Trophoblast cell (in vitro differentiated cells and primary cell): Measurements from ENCODE around the gene IFI44.

Experiments
- DNase-seq, 2 donors: peaks; one replicate each; pipeline ENCODE4 v3.0.0-alpha.2; 2016
- H2AFZ ChIP-seq: 2 replicates; pipeline ENCODE4 v1.6.1; 2013; ENCODE audit warnings: low read length, moderate library complexity, mild to moderate bottlenecking; ENCODE audit not compliant: insufficient read depth, poor library complexity
- H2AK5ac ChIP-seq: 2 replicates; pipeline ENCODE4 v1.6.1; 2013; ENCODE audit warnings: mild to moderate bottlenecking, low read length
- H2BK120ac ChIP-seq: 2 replicates; pipeline ENCODE4 v1.6.1; 2013; ENCODE audit warnings: low read length, mild to moderate bottlenecking, moderate library complexity; ENCODE audit not compliant: insufficient read depth, poor library complexity
- H2BK12ac ChIP-seq: 2 replicates; pipeline ENCODE4 v1.6.1; 2013; ENCODE audit warnings: mild to moderate bottlenecking, low read length, moderate library complexity
- H2BK5ac ChIP-seq: 2 replicates; pipeline ENCODE4 v1.6.1; 2013; ENCODE audit warnings: low read length, low read depth, moderate library complexity, mild to moderate bottlenecking; ENCODE audit not compliant: poor library complexity
- H3K14ac ChIP-seq: 2 replicates; pipeline ENCODE4 v1.6.1; 2013; ENCODE audit warnings: mild to moderate bottlenecking, low read length
- H3K18ac ChIP-seq: 2 replicates; pipeline ENCODE4 v1.6.1; 2013; ENCODE audit warnings: mild to moderate bottlenecking, low read length
- H3K23ac ChIP-seq: 2 replicates; pipeline ENCODE4 v1.6.1; 2013; ENCODE audit warnings: low read length
- H3K27ac ChIP-seq: 2 replicates; pipeline ENCODE4 v1.5.1; 2013; ENCODE audit warnings: low read depth, mild to moderate bottlenecking, inconsistent platforms, low read length, moderate library complexity
- H3K27me3 ChIP-seq: 2 replicates; pipeline ENCODE4 v1.6.1; 2013; ENCODE audit warnings: inconsistent platforms, mild to moderate bottlenecking, low read length, moderate library complexity; ENCODE audit not compliant: insufficient read depth
- H3K36me3 ChIP-seq, 2 experiments: 1 replicate in 1 of 2; 2 replicates in 1 of 2; pipeline ENCODE4 v1.6.1; 2013; ENCODE audit warnings: low read length in 2 of 2, mild to moderate bottlenecking in 2 of 2, moderate library complexity in 1 of 2; ENCODE audit not compliant: insufficient read depth in 2 of 2, control insufficient read depth in 1 of 2
- H3K4ac ChIP-seq: 2 replicates; pipeline ENCODE4 v1.6.1; 2013; ENCODE audit warnings: low read depth, mild to moderate bottlenecking, low read length, moderate library complexity
- H3K4me1 ChIP-seq, 2 experiments: 1 replicate in 1 of 2; 2 replicates in 1 of 2; pipeline ENCODE4 v1.6.1; 2013; ENCODE audit warnings: low read length in 2 of 2, mild to moderate bottlenecking in 2 of 2, moderate library complexity in 1 of 2; ENCODE audit not compliant: insufficient read depth in 2 of 2, control insufficient read depth in 1 of 2
- H3K4me2 ChIP-seq: 2 replicates; pipeline ENCODE4 v1.6.1; 2013; ENCODE audit warnings: inconsistent platforms, mild to moderate bottlenecking, low read length, moderate library complexity
- H3K4me3 ChIP-seq: 2 replicates; pipeline ENCODE4 v1.5.1; 2013; ENCODE audit warnings: mild to moderate bottlenecking, low read depth, low read length, inconsistent platforms
- H3K79me1 ChIP-seq: one replicate; pipeline ENCODE4 v1.6.1; 2013; ENCODE audit warnings: low read length
- H3K79me2 ChIP-seq: 2 replicates; pipeline ENCODE4 v1.6.1; 2013; ENCODE audit warnings: low read length, mild to moderate bottlenecking; ENCODE audit not compliant: control insufficient read depth, insufficient read depth, poor library complexity
- H3K9ac ChIP-seq: 2 replicates; pipeline ENCODE4 v1.6.1; 2013; ENCODE audit warnings: mild to moderate bottlenecking, low read length
- H3K9me3 ChIP-seq: 2 replicates; pipeline ENCODE4 v1.6.1; 2013; ENCODE audit warnings: low read depth, mild to moderate bottlenecking, control low read depth, inconsistent platforms, low read length; ENCODE audit not compliant: insufficient read depth
- H4K12ac ChIP-seq: 2 replicates; pipeline ENCODE4 v1.6.1; 2013; ENCODE audit warnings: low read depth, mild to moderate bottlenecking, low read length, moderate library complexity
- H4K8ac ChIP-seq: 2 replicates; pipeline ENCODE4 v1.6.1; 2013; ENCODE audit warnings: low read depth, mild to moderate bottlenecking, low read length, moderate library complexity
- H4K91ac ChIP-seq: one replicate; pipeline ENCODE4 v1.6.1; 2013; ENCODE audit warnings: low read depth, mild to moderate bottlenecking, low read length, moderate library complexity
- WGBS: extraction: QIAGEN DNeasy Blood & Tissue Kit; methylation state at CpG from one replicate; pipeline ENCODE4 v1.1.7; 2013; ENCODE audit warnings: missing lambda C conversion rate; ENCODE audit not compliant: insufficient read length, insufficient coverage; ENCODE audit errors: extremely low coverage; 5-methylcytosine and 5-hydroxymethylcytosine counted together

IFI44 gene

DNA sequence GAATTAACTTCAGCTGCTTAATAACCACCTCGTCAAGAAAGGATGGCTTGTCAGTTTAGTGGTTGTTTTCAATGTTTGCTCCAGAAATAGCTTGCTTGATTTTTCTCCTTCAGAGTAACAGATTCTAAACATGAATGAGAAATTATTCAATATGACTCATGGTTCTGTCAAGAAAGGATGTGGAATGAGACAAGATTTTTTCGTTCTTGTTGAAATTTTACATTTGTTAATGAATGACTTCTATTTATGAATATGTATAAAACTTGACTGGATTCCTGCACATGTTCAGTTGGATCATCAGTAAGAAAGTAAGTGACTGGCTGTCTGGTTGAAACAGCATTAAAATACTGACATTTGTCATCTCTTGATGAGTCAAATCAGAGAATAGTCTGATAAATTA lies 38.3 kb downstream of the IFI44 start:
- no peak overlapping the region for H2AFZ ChIP-seq
- H3K4ac ChIP-seq = no peak overlapping the region
- no peak overlapping the region for H3K23ac ChIP-seq
- no peaks in the 10 kb centered on the region for H3K79me1 ChIP-seq
- no peak overlapping the region for H2BK12ac ChIP-seq
- no peaks in the 10 kb centered on the region for H3K36me3 ChIP-seq
- no peak overlapping the region for H3K4me2 ChIP-seq
- H3K9ac ChIP-seq = no peak overlapping the region
- no peak overlapping the region for H4K12ac ChIP-seq
- H3K9me3 ChIP-seq = no peaks in the 10 kb centered on the region
- H3K4me3 ChIP-seq = no peak overlapping the region
- no peak overlapping the region for H2AK5ac ChIP-seq
- no peak for DNase-seq
- H3K27ac ChIP-seq = no peak overlapping the region
- H3K14ac ChIP-seq = no peak overlapping the region
- H4K8ac ChIP-seq = no peak overlapping the region
- no peaks in the 10 kb centered on the region for H3K79me2 ChIP-seq
- WGBS = no CpG with 5 or more reads among the region's 2 CpGs
- no peak overlapping the region for H2BK120ac ChIP-seq
- no peak overlapping the region for H4K91ac ChIP-seq
- no peak overlapping the region for H3K18ac ChIP-seq
- H3K4me1 ChIP-seq = no peaks in the 10 kb centered on the region
- H3K27me3 ChIP-seq = no peaks in the 10 kb centered on the region
- no peak overlapping the region for H2BK5ac ChIP-seq

DNA sequence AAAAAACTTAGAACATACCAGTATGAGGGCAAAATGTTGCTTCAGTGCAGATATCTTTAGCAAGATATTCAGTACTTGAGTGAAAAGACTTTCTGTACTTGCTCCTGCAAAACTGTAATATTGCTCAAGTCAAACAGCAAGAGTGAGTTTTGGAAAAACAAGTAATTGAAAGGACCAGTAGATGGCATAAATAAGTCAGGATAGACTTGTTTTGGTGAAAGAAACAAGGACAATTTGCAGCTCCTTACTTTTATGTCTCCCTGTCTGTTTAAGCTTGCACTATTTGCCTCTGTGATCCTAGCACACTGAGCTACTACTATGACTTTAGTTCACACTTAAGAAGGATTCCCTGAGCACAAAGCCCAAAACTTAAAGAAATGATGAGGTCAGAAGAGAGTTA lies 39.1 kb downstream of the IFI44 start:
- no peak overlapping the region for H2AK5ac ChIP-seq
- no peaks in the 10 kb centered on the region for H3K79me2 ChIP-seq
- no peak overlapping the region for H3K27ac ChIP-seq
- no peaks in the 10 kb centered on the region for H3K4me1 ChIP-seq
- no peak overlapping the region for H3K9ac ChIP-seq
- no peak overlapping the region for H4K12ac ChIP-seq
- H2BK5ac ChIP-seq = no peak overlapping the region
- H3K79me1 ChIP-seq = no peaks in the 10 kb centered on the region
- no peak overlapping the region for H3K18ac ChIP-seq
- no peak overlapping the region for H3K14ac ChIP-seq
- no peak overlapping the region for H3K4me3 ChIP-seq
- no peak overlapping the region for H4K8ac ChIP-seq
- no peak overlapping the region for H2BK12ac ChIP-seq
- H3K23ac ChIP-seq = no peak overlapping the region
- no peak overlapping the region for H3K4me2 ChIP-seq
- no peak overlapping the region for H4K91ac ChIP-seq
- no peaks in the 10 kb centered on the region for H3K27me3 ChIP-seq
- no peaks in the 10 kb centered on the region for H3K36me3 ChIP-seq
- H3K4ac ChIP-seq = no peak overlapping the region
- no peak overlapping the region for H2BK120ac ChIP-seq
- no peak overlapping the region for H2AFZ ChIP-seq
- no peaks in the 10 kb centered on the region for H3K9me3 ChIP-seq
- DNase-seq = no peak

DNA sequence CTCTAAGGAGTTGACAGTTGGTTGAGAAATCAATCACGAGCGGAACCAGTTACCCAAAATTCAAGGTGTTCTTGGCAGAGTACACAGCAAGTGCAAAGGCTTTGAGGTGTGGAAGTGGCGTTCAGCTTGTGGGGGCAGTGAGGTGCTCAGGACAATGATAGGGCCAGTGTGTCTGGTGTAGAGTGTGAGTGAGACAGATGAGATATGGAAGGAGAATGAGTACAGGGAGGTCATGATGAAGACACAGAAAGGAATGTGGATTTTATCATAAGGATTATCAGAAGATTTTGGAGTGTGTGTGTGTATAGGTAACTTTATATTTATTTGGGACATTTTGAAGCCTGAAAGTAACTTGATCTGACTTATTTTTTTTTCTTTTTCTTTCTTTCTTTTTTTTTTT lies 40.9 kb downstream of the IFI44 start:
- Histone ChIP-seq H3K79me2 (no peaks in the 10 kb centered on the region), H3K79me1 (no peaks in the 10 kb centered on the region), H3K27ac (no peak overlapping the region), H3K9ac (no peak overlapping the region), H3K14ac (no peak overlapping the region), H3K4me1 (no peaks in the 10 kb centered on the region), H3K23ac (no peak overlapping the region), H3K27me3 (no peaks in the 10 kb centered on the region), H3K4me2 (no peak overlapping the region), H3K18ac (no peak overlapping the region), H3K36me3 (no peaks in the 10 kb centered on the region), H4K8ac (no peak overlapping the region), H3K4ac (no peak overlapping the region), H4K12ac (no peak overlapping the region), H2BK120ac (no peak overlapping the region), H3K4me3 (no peak overlapping the region), H3K9me3 (no peaks in the 10 kb centered on the region), H4K91ac (no peak overlapping the region), H2AFZ (no peak overlapping the region), H2BK12ac (no peak overlapping the region), H2BK5ac (no peak overlapping the region), H2AK5ac (no peak overlapping the region)
- DNase-seq = peak in 1 of 2 donors; percentile 16
- WGBS = no CpG with 5 or more reads among the region's 3 CpGs

DNA sequence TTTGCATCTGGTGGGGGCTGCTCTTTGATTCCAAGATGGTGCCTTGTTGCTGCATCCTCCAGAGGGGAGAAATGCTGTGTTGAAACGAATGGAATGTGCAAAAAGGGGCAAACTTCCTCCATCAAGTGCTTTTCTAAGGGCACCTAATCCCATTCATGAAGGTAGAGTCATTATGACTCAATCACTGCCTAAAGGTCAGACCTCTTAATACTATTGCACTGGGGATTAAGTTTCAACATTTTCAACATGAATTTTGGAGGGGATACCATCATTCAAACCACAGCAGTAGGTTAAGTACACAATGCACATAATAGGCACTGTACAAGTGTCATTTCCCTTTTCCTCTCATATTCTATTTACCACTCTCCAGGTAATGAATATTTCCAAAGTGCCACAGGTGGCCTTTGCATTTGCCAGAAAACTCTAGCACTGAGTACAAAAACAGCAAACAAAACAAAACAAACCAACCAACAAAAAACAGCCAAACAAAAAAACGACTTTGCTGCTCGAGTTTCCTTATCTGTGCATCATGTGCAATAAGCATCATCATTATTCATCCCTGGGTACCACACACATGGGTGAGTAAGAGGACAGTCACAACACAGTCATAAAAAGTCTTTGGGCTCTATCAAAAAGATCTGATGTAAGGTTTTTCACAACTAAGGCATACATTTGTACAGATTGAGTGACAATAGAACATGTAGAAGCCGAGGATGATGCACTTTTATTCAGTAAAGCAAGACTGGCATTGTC lies 42.5 kb downstream of the IFI44 start:
- no peak overlapping the region for H2BK120ac ChIP-seq
- H2AFZ ChIP-seq = no peak overlapping the region
- H3K14ac ChIP-seq = no peak overlapping the region
- H3K4me2 ChIP-seq = no peak overlapping the region
- no peak for DNase-seq
- H3K4ac ChIP-seq = no peak overlapping the region
- H3K9me3 ChIP-seq = no peaks in the 10 kb centered on the region
- H4K91ac ChIP-seq = no peak overlapping the region
- H3K9ac ChIP-seq = no peak overlapping the region
- H3K4me1 ChIP-seq = no peaks in the 10 kb centered on the region
- H2BK5ac ChIP-seq = no peak overlapping the region
- H4K12ac ChIP-seq = no peak overlapping the region
- H2AK5ac ChIP-seq = no peak overlapping the region
- H3K79me1 ChIP-seq = no peaks in the 10 kb centered on the region
- H3K4me3 ChIP-seq = no peak overlapping the region
- no peaks in the 10 kb centered on the region for H3K79me2 ChIP-seq
- WGBS = no CpG with 5 or more reads among the region's 4 CpGs
- H2BK12ac ChIP-seq = no peak overlapping the region
- no peak overlapping the region for H3K27ac ChIP-seq
- H3K23ac ChIP-seq = no peak overlapping the region
- H3K36me3 ChIP-seq = no peaks in the 10 kb centered on the region
- H3K18ac ChIP-seq = no peak overlapping the region
- no peak overlapping the region for H4K8ac ChIP-seq
- H3K27me3 ChIP-seq = no peaks in the 10 kb centered on the region
